ENCODE results near the gene ORC3. TPM values are rescaled to one million over a fixed set of nuclear protein-coding genes. Genes with fewer than 3 reads are reported as not detected.

The ORC3 gene
- total and polyA plus RNA-seq, 10 of the 15 experiments (the other 5 are each of a cell fraction or from before 2014, with no cell fraction given): 27.2 to 76.3 (median 54.6) TPM

DNA sequence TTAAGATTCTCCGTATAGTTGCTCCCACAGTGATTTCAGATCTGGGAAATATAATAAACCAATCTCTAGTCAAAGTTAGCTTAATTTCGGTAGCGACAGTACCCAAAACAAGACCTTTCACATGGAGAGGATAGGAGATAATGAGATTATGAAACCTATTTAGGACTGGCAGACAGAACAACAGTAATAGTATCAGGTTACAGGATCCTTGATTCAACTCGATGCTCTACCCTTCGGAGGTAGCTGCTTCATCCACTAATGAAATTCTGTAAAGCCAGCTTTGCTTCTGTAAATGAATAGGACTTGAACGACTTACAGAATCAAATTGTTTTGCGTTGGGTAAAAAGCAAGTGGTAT, 112.6 kb downstream of the ORC3 start:
- TSS peak; percentile 97 for BruUV-seq (replicated peaks)
- Histone ChIP-seq H3K4me3 (peak overlapping the region; percentile 69), H3K27me3 (replicated peaks in 1 of 2; ENCODE audit: control insufficient read depth in 2 of 2, insufficient read depth in 2 of 2, low read length in 1 of 2) (no peaks in the 10 kb centered on the region), H3K9me3 (replicated peaks; ENCODE audit: control insufficient read depth, insufficient read depth, low read length) (no peaks in the 10 kb centered on the region), H3K9ac (ENCODE audit: control insufficient read depth, insufficient read depth, low read length) (peak overlapping the region; percentile 78), H3K4me1 (ENCODE audit: control insufficient read depth, insufficient read depth, low read length) (peaks cover 32% of the 10 kb centered on the region), H3K4me2 (ENCODE audit: control insufficient read depth, insufficient read depth) (peak overlapping the region; percentile 92), H2AFZ (ENCODE audit: control insufficient read depth, low read depth, low read length) (peak overlapping the region; percentile 83), H3K36me3 (ENCODE audit: control insufficient read depth in 2 of 2, insufficient read depth in 2 of 2, low read length in 1 of 2) (peaks cover 0 to 3% of the 10 kb centered on the region in 2 experiments; a peak in 2 of 4 replicates), H4K20me1 (ENCODE audit: control insufficient read depth, insufficient read depth) (no peaks in the 10 kb centered on the region), H3K27ac (ENCODE audit: control insufficient read depth, insufficient read depth) (peak overlapping the region; percentile 88), H3K79me2 (ENCODE audit: control insufficient read depth, insufficient read depth, low read length) (peaks cover 45% of the 10 kb centered on the region)
- CTCF ChIA-PET: interaction anchor here (0.6 to 1.5 kb wide), 7 partner anchors 12 to 1168 kb away, joined by 3 to 4 read pairs (median 3); no protein-coding TSS in a partner anchor
- RAD21 ChIA-PET (ENCODE audit: unreplicated experiment): interaction anchor here (0.7 to 3.5 kb wide), 22 partner anchors 11 to 463 kb away, joined by 3 to 29 read pairs (median 4); partner anchors contain the start of genes ORC3 and RARS2
- ATAC-seq (peak; percentile 14), DNase-seq (ENCODE audit: low read depth, low spot score) (no peak), FAIRE-seq (no peak)
- WGBS (ENCODE audit: insufficient coverage, insufficient replicate concordance, low lambda C conversion rate, missing lambda C conversion rate): 0% methylated on average over 7 of the region's 7 CpGs
- intact Hi-C loops (cut with micrococcal nuclease; ENCODE audit: unreplicated experiment): loop anchor here (2.0 to 10.0 kb wide), 5 partner anchors 54 to 792 kb away; partner anchors contain the start of genes CNR1 and ZNF292
- POLR2A ChIA-PET: interaction anchor here (0.5 to 2.7 kb wide), 19 partner anchors 10 to 281 kb away, joined by 3 to 12 read pairs (median 4); no protein-coding TSS in a partner anchor
- SMC1A ChIA-PET (ENCODE audit: uncharacterized antibody, unreplicated experiment): interaction anchor here (0.7 to 3.2 kb wide), 26 partner anchors 8 to 1049 kb away, joined by 3 to 14 read pairs (median 5); no protein-coding TSS in a partner anchor
- in situ Hi-C loops (cut with MboI): no loop called here
- TF ChIP-seq, protein P1, sequence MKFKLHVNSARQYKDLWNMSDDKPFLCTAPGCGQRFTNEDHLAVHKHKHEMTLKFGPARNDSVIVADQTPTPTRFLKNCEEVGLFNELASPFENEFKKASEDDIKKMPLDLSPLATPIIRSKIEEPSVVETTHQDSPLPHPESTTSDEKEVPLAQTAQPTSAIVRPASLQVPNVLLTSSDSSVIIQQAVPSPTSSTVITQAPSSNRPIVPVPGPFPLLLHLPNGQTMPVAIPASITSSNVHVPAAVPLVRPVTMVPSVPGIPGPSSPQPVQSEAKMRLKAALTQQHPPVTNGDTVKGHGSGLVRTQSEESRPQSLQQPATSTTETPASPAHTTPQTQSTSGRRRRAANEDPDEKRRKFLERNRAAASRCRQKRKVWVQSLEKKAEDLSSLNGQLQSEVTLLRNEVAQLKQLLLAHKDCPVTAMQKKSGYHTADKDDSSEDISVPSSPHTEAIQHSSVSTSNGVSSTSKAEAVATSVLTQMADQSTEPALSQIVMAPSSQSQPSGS (IDR thresholded peaks at IDR 0.05; ENCODE audit: low read length): no peak
- TF ChIP-seq KLF5 (IDR thresholded peaks at IDR 0.05; ENCODE audit: partially characterized antibody) (no peak), NFIC (IDR thresholded peaks at IDR 0.05; ENCODE audit: low read depth, low read length) (no peak; the same call in 1 of the 2 replicates), SP1 (IDR thresholded peaks at IDR 0.05; ENCODE audit: low read depth, low read length) (no peak), POU2F2 (IDR thresholded peaks at IDR 0.05; ENCODE audit: borderline replicate concordance, low read depth, low read length) (no peak), HDAC6 (IDR thresholded peaks at IDR 0.05; ENCODE audit: unreplicated experiment) (no peak), BHLHE40 (IDR thresholded peaks at IDR 0.05; ENCODE audit: borderline replicate concordance in 1 of 2, low read depth in 2 of 2, low read length in 1 of 2) (no peak), ZNF622 (IDR thresholded peaks at IDR 0.05) (no peak), TARDBP (IDR thresholded peaks at IDR 0.05; ENCODE audit: borderline replicate concordance) (no peak), HDGF (IDR thresholded peaks at IDR 0.05) (no peak)
- TF ChIP-seq, protein P2, sequence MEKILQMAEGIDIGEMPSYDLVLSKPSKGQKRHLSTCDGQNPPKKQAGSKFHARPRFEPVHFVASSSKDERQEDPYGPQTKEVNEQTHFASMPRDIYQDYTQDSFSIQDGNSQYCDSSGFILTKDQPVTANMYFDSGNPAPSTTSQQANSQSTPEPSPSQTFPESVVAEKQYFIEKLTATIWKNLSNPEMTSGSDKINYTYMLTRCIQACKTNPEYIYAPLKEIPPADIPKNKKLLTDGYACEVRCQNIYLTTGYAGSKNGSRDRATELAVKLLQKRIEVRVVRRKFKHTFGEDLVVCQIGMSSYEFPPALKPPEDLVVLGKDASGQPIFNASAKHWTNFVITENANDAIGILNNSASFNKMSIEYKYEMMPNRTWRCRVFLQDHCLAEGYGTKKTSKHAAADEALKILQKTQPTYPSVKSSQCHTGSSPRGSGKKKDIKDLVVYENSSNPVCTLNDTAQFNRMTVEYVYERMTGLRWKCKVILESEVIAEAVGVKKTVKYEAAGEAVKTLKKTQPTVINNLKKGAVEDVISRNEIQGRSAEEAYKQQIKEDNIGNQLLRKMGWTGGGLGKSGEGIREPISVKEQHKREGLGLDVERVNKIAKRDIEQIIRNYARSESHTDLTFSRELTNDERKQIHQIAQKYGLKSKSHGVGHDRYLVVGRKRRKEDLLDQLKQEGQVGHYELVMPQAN (conservative IDR thresholded peaks at IDR 0.05): peak; percentile 46; the same call in 1 of the 2 replicates
- TF ChIP-seq, protein P3, sequence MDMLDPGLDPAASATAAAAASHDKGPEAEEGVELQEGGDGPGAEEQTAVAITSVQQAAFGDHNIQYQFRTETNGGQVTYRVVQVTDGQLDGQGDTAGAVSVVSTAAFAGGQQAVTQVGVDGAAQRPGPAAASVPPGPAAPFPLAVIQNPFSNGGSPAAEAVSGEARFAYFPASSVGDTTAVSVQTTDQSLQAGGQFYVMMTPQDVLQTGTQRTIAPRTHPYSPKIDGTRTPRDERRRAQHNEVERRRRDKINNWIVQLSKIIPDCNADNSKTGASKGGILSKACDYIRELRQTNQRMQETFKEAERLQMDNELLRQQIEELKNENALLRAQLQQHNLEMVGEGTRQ (IDR thresholded peaks at IDR 0.05; ENCODE audit: borderline replicate concordance, low read depth, low read length): no peak
- TF ChIP-seq, protein P4, sequence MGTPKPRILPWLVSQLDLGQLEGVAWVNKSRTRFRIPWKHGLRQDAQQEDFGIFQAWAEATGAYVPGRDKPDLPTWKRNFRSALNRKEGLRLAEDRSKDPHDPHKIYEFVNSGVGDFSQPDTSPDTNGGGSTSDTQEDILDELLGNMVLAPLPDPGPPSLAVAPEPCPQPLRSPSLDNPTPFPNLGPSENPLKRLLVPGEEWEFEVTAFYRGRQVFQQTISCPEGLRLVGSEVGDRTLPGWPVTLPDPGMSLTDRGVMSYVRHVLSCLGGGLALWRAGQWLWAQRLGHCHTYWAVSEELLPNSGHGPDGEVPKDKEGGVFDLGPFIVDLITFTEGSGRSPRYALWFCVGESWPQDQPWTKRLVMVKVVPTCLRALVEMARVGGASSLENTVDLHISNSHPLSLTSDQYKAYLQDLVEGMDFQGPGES (IDR thresholded peaks at IDR 0.05): no peak
- TF ChIP-seq, protein P5, sequence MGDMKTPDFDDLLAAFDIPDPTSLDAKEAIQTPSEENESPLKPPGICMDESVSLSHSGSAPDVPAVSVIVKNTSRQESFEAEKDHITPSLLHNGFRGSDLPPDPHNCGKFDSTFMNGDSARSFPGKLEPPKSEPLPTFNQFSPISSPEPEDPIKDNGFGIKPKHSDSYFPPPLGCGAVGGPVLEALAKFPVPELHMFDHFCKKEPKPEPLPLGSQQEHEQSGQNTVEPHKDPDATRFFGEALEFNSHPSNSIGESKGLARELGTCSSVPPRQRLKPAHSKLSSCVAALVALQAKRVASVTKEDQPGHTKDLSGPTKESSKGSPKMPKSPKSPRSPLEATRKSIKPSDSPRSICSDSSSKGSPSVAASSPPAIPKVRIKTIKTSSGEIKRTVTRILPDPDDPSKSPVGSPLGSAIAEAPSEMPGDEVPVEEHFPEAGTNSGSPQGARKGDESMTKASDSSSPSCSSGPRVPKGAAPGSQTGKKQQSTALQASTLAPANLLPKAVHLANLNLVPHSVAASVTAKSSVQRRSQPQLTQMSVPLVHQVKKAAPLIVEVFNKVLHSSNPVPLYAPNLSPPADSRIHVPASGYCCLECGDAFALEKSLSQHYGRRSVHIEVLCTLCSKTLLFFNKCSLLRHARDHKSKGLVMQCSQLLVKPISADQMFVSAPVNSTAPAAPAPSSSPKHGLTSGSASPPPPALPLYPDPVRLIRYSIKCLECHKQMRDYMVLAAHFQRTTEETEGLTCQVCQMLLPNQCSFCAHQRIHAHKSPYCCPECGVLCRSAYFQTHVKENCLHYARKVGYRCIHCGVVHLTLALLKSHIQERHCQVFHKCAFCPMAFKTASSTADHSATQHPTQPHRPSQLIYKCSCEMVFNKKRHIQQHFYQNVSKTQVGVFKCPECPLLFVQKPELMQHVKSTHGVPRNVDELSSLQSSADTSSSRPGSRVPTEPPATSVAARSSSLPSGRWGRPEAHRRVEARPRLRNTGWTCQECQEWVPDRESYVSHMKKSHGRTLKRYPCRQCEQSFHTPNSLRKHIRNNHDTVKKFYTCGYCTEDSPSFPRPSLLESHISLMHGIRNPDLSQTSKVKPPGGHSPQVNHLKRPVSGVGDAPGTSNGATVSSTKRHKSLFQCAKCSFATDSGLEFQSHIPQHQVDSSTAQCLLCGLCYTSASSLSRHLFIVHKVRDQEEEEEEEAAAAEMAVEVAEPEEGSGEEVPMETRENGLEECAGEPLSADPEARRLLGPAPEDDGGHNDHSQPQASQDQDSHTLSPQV (IDR thresholded peaks at IDR 0.05): no peak
